ENCODE results near the gene BAZ1B.

The BAZ1B gene

DNA sequence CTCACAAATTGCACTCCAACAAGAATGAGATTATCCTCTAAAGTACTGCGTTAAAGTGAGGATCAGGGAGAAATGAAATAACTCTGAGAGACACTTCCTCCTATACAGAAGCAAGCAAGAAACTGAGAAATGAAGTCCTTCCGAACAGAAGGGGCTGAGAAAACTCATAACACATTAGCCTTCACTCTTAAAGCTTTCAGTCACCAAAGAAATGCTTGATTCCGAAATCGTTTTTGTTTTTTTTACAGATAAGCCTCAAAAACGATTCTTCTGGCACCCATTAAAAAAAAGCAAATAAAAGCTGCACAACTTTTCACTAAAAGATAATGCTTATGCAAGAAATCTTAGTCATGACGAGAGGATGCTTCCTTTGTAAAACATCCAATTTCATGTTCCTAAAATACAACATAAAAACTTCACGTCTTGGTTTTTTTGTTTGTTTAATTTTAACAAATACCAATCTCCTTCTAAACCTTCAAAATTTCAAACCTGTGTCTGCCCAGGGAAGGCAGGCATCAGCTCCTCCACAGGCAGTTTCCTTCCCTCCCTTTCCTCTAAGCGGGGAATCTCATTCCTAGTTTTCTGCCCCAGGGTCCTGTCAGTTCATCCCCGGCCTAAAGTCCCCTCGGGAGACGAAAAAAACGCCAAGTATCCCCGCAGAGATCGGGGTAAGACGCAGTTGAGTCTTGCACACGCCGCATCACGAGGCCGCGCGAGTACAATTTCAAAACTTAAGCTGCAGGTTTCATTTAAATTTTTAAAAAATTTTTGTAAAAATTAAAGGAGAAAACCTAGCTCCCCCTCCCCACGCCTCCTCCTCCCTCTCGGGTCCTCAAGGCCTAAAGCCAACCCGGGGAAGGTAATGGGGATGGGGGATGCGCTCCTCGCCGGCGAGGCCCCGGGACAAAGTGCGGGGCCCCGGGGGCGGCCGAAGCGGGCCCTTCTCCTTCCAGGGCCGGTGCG is 1.1 kb downstream of the BAZ1B start:
- DNase-seq (ENCODE audit: extremely low read depth, low read depth), result no peak
- TF ChIP-seq, protein P1, sequence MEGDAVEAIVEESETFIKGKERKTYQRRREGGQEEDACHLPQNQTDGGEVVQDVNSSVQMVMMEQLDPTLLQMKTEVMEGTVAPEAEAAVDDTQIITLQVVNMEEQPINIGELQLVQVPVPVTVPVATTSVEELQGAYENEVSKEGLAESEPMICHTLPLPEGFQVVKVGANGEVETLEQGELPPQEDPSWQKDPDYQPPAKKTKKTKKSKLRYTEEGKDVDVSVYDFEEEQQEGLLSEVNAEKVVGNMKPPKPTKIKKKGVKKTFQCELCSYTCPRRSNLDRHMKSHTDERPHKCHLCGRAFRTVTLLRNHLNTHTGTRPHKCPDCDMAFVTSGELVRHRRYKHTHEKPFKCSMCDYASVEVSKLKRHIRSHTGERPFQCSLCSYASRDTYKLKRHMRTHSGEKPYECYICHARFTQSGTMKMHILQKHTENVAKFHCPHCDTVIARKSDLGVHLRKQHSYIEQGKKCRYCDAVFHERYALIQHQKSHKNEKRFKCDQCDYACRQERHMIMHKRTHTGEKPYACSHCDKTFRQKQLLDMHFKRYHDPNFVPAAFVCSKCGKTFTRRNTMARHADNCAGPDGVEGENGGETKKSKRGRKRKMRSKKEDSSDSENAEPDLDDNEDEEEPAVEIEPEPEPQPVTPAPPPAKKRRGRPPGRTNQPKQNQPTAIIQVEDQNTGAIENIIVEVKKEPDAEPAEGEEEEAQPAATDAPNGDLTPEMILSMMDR (IDR thresholded peaks at IDR 0.05; ENCODE audit: low read depth, low read length, missing control alignments), result no peak
- H3K4me3 ChIP-seq (replicated peaks; ENCODE audit: low read depth, low read length), result peak overlapping the region; percentile 84

DNA sequence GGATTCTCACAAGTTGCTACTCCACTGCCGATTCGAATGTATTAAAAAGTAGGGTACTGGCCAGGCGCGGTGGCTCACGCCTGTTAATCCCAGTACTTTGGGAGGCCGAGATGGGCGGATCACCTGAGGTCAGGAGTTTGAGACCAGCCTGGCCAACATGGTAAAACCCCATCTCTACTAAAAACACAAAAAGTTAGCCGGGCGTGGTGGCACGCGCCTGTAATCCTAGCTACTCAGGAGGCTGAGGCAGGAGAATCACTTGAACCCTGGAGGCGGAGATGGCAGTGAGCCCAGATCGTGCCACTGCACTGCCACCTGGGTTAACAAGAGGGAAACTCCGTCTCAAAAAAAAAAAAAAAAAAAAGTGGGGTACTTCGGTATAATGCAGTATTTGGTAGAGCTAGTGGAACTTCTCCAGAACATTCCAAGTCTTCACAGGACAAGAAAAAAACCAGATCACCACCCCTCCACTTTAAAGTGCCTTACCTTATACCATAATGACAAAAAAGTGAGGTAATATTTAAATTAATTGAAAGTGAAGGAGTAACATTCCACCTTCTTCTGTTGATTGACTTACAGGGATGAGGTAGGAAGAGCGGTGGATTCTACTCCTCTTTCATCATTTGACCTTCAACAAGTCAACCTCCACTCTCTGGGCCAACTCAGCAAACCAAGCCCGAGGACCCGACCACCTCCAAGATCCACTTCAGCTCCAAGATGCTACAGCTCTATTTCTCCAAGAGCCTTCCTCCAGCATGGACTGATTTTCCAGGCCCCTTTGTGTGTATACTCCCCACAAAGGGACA is 2.0 kb downstream of the BAZ1B start:
- DNase-seq (ENCODE audit: extremely low read depth, low read depth), result no peak
- TF ChIP-seq, protein P1 (IDR thresholded peaks at IDR 0.05; ENCODE audit: low read depth, low read length, missing control alignments), result no peak
- peak overlapping the region; percentile 84 for H3K4me3 ChIP-seq (replicated peaks; ENCODE audit: low read depth, low read length)

DNA sequence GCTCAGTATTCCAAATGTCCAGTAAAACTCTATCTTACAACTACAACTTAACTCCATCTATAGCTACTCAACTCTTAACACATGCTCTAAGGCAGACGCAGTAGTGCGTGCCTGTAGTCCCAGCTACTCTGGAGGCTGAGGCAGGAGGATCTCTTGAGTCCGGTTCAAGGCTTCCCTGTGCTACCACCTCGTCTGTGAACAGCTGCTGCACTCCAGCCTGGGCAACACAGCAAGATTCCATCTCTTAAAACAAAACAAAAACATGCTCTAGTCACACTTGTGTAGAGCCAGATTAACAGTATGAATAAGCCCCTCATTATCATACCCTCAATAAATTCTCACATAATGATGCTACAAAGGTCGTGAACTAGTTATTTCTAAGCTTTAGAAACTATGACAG is 3.6 kb downstream of the BAZ1B start:
- peak overlapping the region; percentile 84; the same call in 1 of the 2 replicates for H3K4me3 ChIP-seq (replicated peaks; ENCODE audit: low read depth, low read length)
- no peak for DNase-seq (ENCODE audit: extremely low read depth, low read depth)
- TF ChIP-seq, protein P1 (IDR thresholded peaks at IDR 0.05; ENCODE audit: low read depth, low read length, missing control alignments), result no peak

DNA sequence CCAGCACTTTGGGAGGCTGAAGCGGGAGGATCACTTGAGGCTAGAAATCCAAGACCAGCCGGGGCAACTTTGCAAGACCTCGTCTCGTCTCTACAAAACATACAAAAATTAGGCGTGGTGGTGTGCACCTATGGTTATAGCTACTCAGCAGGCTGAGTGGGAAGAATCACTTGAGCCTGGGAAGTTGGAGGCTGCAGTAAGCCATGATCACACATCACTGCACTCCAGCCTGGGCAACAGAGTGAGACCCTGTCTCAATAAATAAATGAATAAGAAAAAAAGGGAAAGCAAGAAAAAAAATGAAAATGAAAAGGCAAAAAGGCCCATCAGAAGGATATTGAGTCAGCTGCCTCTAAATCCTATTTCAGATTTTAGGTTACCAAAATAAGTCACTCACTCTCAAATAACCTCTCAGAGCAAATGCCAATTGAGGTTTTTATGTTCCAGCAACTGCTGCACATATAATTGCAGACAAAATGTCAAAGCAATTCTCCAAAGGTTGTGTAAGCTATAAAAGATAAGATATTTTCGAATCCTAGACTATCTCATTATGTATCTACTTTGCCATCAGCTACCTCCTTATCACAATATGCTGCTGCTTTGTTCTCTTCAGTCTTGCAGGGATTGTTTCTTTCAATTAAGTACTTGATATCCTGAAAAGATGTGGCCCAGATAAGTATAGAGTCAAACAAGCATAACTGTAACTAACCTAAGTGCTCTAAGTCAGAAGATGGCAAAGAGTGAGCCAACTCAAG is 4.7 kb downstream of the BAZ1B start:
- no peak overlapping the region for H3K4me3 ChIP-seq (replicated peaks; ENCODE audit: low read depth, low read length)
- TF ChIP-seq, protein P1 (IDR thresholded peaks at IDR 0.05; ENCODE audit: low read depth, low read length, missing control alignments), result no peak
- DNase-seq (ENCODE audit: extremely low read depth, low read depth), result no peak

DNA sequence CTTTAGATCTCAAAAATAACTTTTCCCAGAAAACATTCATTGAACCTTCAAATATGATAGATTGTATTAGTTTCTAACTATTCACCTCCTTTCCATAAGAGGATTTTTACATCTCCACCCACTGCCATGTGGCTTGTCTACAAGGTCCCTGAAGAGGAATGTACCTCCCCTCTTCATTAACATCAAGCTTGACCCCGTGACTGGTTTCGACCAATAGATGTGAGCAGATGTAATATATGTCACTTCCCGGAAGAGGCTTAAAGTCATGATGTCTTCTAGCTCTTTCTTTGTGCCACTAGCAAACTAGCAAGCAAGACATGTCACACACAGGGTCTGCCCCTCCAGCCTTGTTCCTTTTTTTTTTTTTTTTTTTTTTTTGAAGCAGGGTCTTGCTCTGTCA is 6.9 kb downstream of the BAZ1B start:
- no peak overlapping the region for H3K4me3 ChIP-seq (replicated peaks; ENCODE audit: low read depth, low read length)
- DNase-seq (ENCODE audit: extremely low read depth, low read depth), result no peak
- TF ChIP-seq, protein P1 (IDR thresholded peaks at IDR 0.05; ENCODE audit: low read depth, low read length, missing control alignments), result no peak

DNA sequence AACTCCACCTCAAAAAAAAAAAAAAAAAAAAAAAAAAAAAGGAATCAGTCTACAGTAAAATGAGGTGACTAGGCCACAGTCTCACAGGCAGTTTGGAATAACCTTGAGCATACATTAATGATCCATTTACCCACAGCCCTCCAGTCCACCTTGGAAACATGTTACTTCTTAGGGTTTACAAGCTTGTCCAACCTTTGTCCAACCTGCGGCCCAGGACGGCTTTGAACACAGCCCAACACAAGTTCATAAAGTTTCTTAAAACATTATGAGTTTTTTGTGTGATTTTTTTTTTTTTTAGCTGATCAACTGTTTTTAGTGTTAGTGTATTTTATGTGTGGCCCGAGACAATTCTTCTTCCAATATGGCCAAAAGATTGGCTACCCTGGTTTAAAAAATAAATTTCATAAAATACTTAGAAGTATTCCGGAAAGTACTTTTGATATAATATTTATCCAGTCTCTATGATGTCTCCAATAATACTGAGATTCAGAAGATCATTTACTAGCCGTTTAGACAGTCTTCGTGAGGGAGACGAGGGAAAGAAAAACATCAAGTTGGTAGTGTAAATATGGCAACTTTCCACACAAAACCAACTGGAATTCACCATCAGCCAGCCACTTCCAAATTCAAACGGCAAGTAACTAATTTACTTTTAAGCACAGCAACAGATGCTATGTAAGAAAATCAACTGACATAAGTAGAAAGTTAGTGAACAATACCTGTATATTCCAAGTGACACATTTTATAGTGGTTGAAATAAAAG is 9.9 kb downstream of the BAZ1B start:
- TF ChIP-seq, protein P1 (IDR thresholded peaks at IDR 0.05; ENCODE audit: low read depth, low read length, missing control alignments), result no peak
- H3K4me3 ChIP-seq (replicated peaks; ENCODE audit: low read depth, low read length), result no peak overlapping the region
- DNase-seq (ENCODE audit: extremely low read depth, low read depth), result no peak

Measured in HFF-Myc (cell line).